ENCODE data around the gene NUMBL. TPM values are rescaled to one million over a fixed set of nuclear protein-coding genes. Genes with fewer than 3 reads are reported as not detected.
"Not testable (repeated sequence)": the region's sequence is repeated elsewhere in the genome, so short reads cannot be mapped to it uniquely, and the experiment has no call there.

NUMBL gene
- polyA plus RNA-seq, 2 of the 4 experiments (the other 2 are of a cell fraction): 21.1 to 28.7 TPM

DNA sequence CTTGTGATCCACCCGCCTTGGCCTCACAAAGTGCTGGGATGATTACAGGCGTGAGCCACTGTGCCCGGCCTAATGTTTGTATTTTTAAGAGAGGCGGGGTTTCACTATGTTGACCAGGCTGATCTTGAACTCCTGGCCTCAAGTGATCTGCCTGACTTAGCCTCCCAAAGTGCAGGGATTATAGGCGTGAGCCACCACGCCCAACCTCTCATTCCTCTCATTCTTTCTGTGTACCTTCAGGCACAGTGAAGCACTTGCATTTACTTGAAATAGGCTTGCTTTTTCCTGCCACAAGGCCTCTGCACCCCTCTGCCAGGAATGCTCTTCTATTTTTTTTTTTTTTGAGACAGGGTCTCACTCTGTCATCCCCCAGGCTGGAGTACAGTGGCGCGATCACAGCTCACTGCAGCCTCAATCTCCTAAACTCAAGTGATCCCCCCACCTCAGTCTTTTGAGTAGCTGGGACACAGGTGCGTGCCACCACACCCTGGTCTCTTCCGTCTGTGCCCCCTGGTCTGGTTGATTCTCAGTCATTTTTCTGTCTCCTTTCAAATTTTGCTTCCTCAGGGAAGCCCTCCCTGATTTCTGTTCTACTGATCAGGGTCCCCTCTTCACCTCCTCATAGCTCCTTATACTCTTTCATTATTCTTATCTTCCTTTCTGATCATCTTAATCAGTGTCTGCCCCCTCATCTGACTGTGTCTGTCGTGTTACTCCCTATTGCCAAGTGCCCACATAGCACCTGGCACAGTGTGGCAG, 44.7 kb upstream of the NUMBL start:
- WGBS (ENCODE audit: missing lambda C conversion rate): 84% methylated on average over 11 of the region's 11 CpGs

GRCh38 chr19:40733149-40733548, 42.7 kb upstream of the NUMBL start:
- ChIA-PET CTCF (interaction anchor here (1.0 to 17.9 kb wide), 9 partner anchors 10 to 99 kb away, joined by 3 to 199 read pairs (median 4); partner anchors contain the start of genes ACTMAP and SNRPA), POLR2A (interaction anchor here (1.0 to 2.5 kb wide), 2 partner anchors 16 to 17 kb away, joined by 3 to 10 read pairs; partner anchors contain the start of genes ACTMAP, ITPKC and SNRPA)
- ATAC-seq (peak in 1 of 2 experiments; percentile 17; a peak in 2 of 6 replicates), FAIRE-seq (no peak), DNase-seq (ENCODE audit: low read depth in 1 of 2, low spot score in 1 of 2) (no peak)
- whole genome bisulfite sequencing (ENCODE audit: missing lambda C conversion rate): 95% methylated on average over 13 of the region's 13 CpGs
- Histone ChIP-seq H3K4me1 (no peaks in the 10 kb centered on the region), H3K4me2 (no peak overlapping the region), H3K9me3 (no peaks in the 10 kb centered on the region), H3K4me3 (no peak overlapping the region), H3K27ac (no peak overlapping the region)
- no peak for TF ChIP-seq TP53 (CRISPR knock-in tag; IDR thresholded peaks at IDR 0.05)
- TF ChIP-seq KDM5A (IDR thresholded peaks at IDR 0.05): no peak
- no peak for TF ChIP-seq CBX8 (IDR thresholded peaks at IDR 0.05)
- TF ChIP-seq HMGXB4 (CRISPR knock-in tag; IDR thresholded peaks at IDR 0.05; ENCODE audit: borderline replicate concordance): no peak
- TF ChIP-seq PHF8 (IDR thresholded peaks at IDR 0.05; ENCODE audit: borderline replicate concordance, low read depth): no peak
- TF ChIP-seq EHMT2 (IDR thresholded peaks at IDR 0.05; ENCODE audit: low read depth): no peak
- TF ChIP-seq, protein P1, sequence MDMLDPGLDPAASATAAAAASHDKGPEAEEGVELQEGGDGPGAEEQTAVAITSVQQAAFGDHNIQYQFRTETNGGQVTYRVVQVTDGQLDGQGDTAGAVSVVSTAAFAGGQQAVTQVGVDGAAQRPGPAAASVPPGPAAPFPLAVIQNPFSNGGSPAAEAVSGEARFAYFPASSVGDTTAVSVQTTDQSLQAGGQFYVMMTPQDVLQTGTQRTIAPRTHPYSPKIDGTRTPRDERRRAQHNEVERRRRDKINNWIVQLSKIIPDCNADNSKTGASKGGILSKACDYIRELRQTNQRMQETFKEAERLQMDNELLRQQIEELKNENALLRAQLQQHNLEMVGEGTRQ (IDR thresholded peaks at IDR 0.05): no peak
- TF ChIP-seq CEBPB (IDR thresholded peaks at IDR 0.05): no peak
- no peak for TF ChIP-seq SREBF2 (IDR thresholded peaks at IDR 0.05)
- no peak for TF ChIP-seq RAD21 (conservative IDR thresholded peaks at IDR 0.05 in 1 of 2, IDR thresholded peaks at IDR 0.05 in 1 of 2)
- no peak for TF ChIP-seq HOXB5 (CRISPR knock-in tag; IDR thresholded peaks at IDR 0.05)
- TF ChIP-seq ZC3H11A (IDR thresholded peaks at IDR 0.05): no peak
- no peak for TF ChIP-seq CHD2 (IDR thresholded peaks at IDR 0.05; ENCODE audit: low read length, partially characterized antibody)
- no peak for TF ChIP-seq HEYL (CRISPR knock-in tag; IDR thresholded peaks at IDR 0.05)

More for the DNA sequence above, 44.7 kb upstream of the NUMBL start:
- Histone ChIP-seq H3K9me3 (no peaks in the 10 kb centered on the region), H3K4me1 (no peaks in the 10 kb centered on the region), H3K27ac (no peak overlapping the region), H3K4me3 (no peak overlapping the region), H3K4me2 (no peak overlapping the region)
- peak in 1 of 2 experiments; percentile 57 for DNase-seq (ENCODE audit: low read depth in 1 of 2, low spot score in 1 of 2)
- ChIA-PET CTCF (interaction anchor here (1.1 to 17.9 kb wide), 10 partner anchors 6 to 73 kb away, joined by 3 to 199 read pairs (median 6); partner anchors contain the start of genes ACTMAP and SNRPA), POLR2A (no interaction called here)
- ATAC-seq: no peak
- FAIRE-seq: no peak
- TF ChIP-seq EHF (CRISPR knock-in tag; IDR thresholded peaks at IDR 0.05) (no peak), HOXB5 (CRISPR knock-in tag; IDR thresholded peaks at IDR 0.05) (no peak), ZFP36 (IDR thresholded peaks at IDR 0.05; ENCODE audit: borderline replicate concordance, partially characterized antibody) (peak; percentile 84)

DNA sequence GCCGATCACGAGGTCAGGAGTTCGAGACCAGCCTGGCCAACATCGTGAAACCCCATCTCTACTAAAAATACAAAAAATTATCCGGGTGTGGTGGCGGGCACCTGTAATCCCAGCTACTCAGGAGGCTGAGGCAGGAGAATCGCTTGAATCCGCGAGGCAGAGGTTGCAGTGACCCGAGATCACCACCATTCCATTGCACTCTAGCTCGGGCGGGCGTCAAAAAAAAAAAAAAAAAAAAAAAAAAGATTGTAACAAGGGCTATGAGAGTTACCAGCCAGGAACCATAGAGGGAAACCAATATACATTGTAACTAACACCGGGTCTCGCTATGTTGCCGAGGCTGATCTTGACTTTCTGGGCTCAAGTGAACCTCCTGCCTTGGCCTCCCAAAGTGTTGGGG, 41.9 kb upstream of the NUMBL start:
- POLR2A ChIA-PET: interaction anchor here (0.6 to 2.5 kb wide), 2 partner anchors 18 to 831 kb away, joined by 3 to 10 read pairs; partner anchors contain the start of genes ACTMAP and SNRPA
- FAIRE-seq: not testable (repeated sequence)

More for the DNA sequence above, 41.9 kb upstream of the NUMBL start:
- not testable (repeated sequence) for H3K4me2 ChIP-seq; H3K4me3 ChIP-seq; H3K27ac ChIP-seq; ATAC-seq; H3K4me1 ChIP-seq; H3K9me3 ChIP-seq; DNase-seq (ENCODE audit: low read depth in 1 of 2, low spot score in 1 of 2)
- CTCF ChIA-PET: interaction anchor here (0.7 to 17.9 kb wide), 8 partner anchors 11 to 98 kb away, joined by 3 to 199 read pairs (median 4); partner anchors contain the start of genes ACTMAP and SNRPA
- 96% methylated on average over 16 of the region's 16 CpGs for WGBS (ENCODE audit: missing lambda C conversion rate)

All from A549 (cell line).